ENCODE data around the gene FAM3D. TPM values are rescaled to one million over a fixed set of nuclear protein-coding genes. Genes with fewer than 3 reads are reported as not detected.

FAM3D gene
- polyA plus RNA-seq, 4 donors, result 0.20 to 3.0 (median 0.92) TPM

GRCh38 chr3:58629629-58630028 lies 36.9 kb downstream of the FAM3D start:
- DNase-seq (ENCODE audit: low read depth in 4 of 4, low spot score in 3 of 4), result no peak

- peak in 3 of 4 donors; percentile 48 to 58 (median 50) for DNase-seq (ENCODE audit: low read depth in 4 of 4, low spot score in 3 of 4)
Measured at GRCh38 chr3:58628823-58629562, 37.6 kb downstream of the FAM3D start.

GRCh38 chr3:58627941-58628340 lies 38.6 kb downstream of the FAM3D start:
- no peak for DNase-seq (ENCODE audit: low read depth in 4 of 4, low spot score in 3 of 4)

- DNase-seq (ENCODE audit: low read depth in 4 of 4, low spot score in 3 of 4), result no peak
Measured at GRCh38 chr3:58627570-58627885, 39.0 kb downstream of the FAM3D start.

GRCh38 chr3:58626841-58627569 lies 39.6 kb downstream of the FAM3D start:
- no peak for DNase-seq (ENCODE audit: low read depth in 4 of 4, low spot score in 3 of 4)

- no peak for DNase-seq (ENCODE audit: low read depth in 4 of 4, low spot score in 3 of 4)
Measured at GRCh38 chr3:58625196-58625824, 41.3 kb downstream of the FAM3D start.

GRCh38 chr3:58624550-58624949 lies 42.0 kb downstream of the FAM3D start:
- no peak for DNase-seq (ENCODE audit: low read depth in 4 of 4, low spot score in 3 of 4)

- no peak for DNase-seq (ENCODE audit: low read depth in 4 of 4, low spot score in 3 of 4)
Measured at GRCh38 chr3:58623961-58624360, 42.6 kb downstream of the FAM3D start.

- DNase-seq (ENCODE audit: low read depth in 4 of 4, low spot score in 3 of 4), result no peak
Measured at GRCh38 chr3:58623478-58623877, 43.1 kb downstream of the FAM3D start.

GRCh38 chr3:58622892-58623291 lies 43.7 kb downstream of the FAM3D start:
- DNase-seq (ENCODE audit: low read depth in 4 of 4, low spot score in 3 of 4), result no peak

GRCh38 chr3:58622436-58622835 lies 44.1 kb downstream of the FAM3D start:
- no peak for DNase-seq (ENCODE audit: low read depth in 4 of 4, low spot score in 3 of 4)

GRCh38 chr3:58621086-58621830 lies 45.3 kb downstream of the FAM3D start:
- DNase-seq (ENCODE audit: low read depth in 4 of 4, low spot score in 3 of 4), result no peak

GRCh38 chr3:58620421-58620820 lies 46.2 kb downstream of the FAM3D start:
- no peak for DNase-seq (ENCODE audit: low read depth in 4 of 4, low spot score in 3 of 4)

- DNase-seq (ENCODE audit: low read depth in 4 of 4, low spot score in 3 of 4), result peak in 3 of 4 donors; percentile 33 to 70 (median 48)
Measured at GRCh38 chr3:58617338-58617761, 49.2 kb downstream of the FAM3D start.

- no peak for DNase-seq (ENCODE audit: low read depth in 4 of 4, low spot score in 3 of 4)
Measured at GRCh38 chr3:58613236-58614132, 53.1 kb downstream of the FAM3D start.

- DNase-seq (ENCODE audit: low read depth in 4 of 4, low spot score in 3 of 4), result no peak
Measured at GRCh38 chr3:58612830-58613229, 53.7 kb downstream of the FAM3D start.

- DNase-seq (ENCODE audit: low read depth in 4 of 4, low spot score in 3 of 4), result no peak
Measured at GRCh38 chr3:58609990-58610389, 56.6 kb downstream of the FAM3D start.

GRCh38 chr3:58608648-58609047 lies 57.9 kb downstream of the FAM3D start:
- no peak for DNase-seq (ENCODE audit: low read depth in 4 of 4, low spot score in 3 of 4)

- no peak for DNase-seq (ENCODE audit: low read depth in 4 of 4, low spot score in 3 of 4)
Measured at GRCh38 chr3:58607816-58608215, 58.8 kb downstream of the FAM3D start.

GRCh38 chr3:58606693-58607092 lies 59.9 kb downstream of the FAM3D start:
- DNase-seq (ENCODE audit: low read depth in 4 of 4, low spot score in 3 of 4), result no peak

All from left renal pelvis (tissue), 4 donors.